Neuron (in vitro differentiated cells): ENCODE measurements around the gene CAMTA1.

ENCODE experiments used
- H2AFZ ChIP-seq: one replicate; pipeline ENCODE4 v1.6.1; 2013; ENCODE audit warnings: low read depth, mild to moderate bottlenecking, inconsistent platforms, low read length, moderate library complexity
- H3K27me3 ChIP-seq: one replicate; pipeline ENCODE4 v1.6.1; 2013; ENCODE audit warnings: low read length; ENCODE audit not compliant: insufficient read depth
- H3K36me3 ChIP-seq: one replicate; pipeline ENCODE4 v1.6.1; 2013; ENCODE audit warnings: low read length; ENCODE audit not compliant: insufficient read depth
- H3K4me1 ChIP-seq: one replicate; pipeline ENCODE4 v1.6.1; 2013; ENCODE audit warnings: low read length; ENCODE audit not compliant: insufficient read depth
- H3K4me3 ChIP-seq: 2 replicates; pipeline ENCODE4 v1.5.1; 2013; ENCODE audit warnings: mild to moderate bottlenecking, low read length, moderate library complexity
- H3K9me3 ChIP-seq: one replicate; pipeline ENCODE4 v1.6.1; 2013; ENCODE audit warnings: low read length

The CAMTA1 gene

GRCh38 chr1:6989212-6990159 lies 204.2 kb downstream of the CAMTA1 start:
- Histone ChIP-seq H2AFZ (no peak overlapping the region), H3K4me3 (no peak overlapping the region), H3K4me1 (peaks cover 11% of the 10 kb centered on the region), H3K9me3 (no peaks in the 10 kb centered on the region), H3K36me3 (no peaks in the 10 kb centered on the region), H3K27me3 (no peaks in the 10 kb centered on the region)

DNA sequence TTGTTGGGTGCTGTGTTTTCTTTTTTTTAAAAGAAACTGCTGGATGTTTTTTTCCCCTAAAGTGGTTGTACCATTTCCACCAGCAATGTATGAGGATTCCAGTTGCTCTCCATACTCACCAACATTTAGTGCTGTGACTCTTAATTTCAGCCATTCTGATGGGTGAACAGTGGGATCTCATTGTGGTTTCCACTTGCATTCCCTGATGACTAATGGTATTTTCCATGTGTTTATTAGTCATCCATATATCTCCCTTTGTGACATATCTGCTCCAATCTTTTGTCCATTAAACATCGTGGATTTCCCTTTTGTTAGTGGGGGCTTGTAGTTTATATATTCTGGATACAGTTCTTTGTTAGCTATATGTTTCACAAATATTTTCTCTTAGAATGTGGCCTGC lies 206.0 kb downstream of the CAMTA1 start:
- no peak overlapping the region for H2AFZ ChIP-seq
- H3K4me3 ChIP-seq: no peak overlapping the region
- H3K9me3 ChIP-seq: no peaks in the 10 kb centered on the region
- peaks cover 11% of the 10 kb centered on the region for H3K4me1 ChIP-seq
- H3K36me3 ChIP-seq: no peaks in the 10 kb centered on the region
- no peaks in the 10 kb centered on the region for H3K27me3 ChIP-seq

- no peaks in the 10 kb centered on the region for H3K9me3 ChIP-seq
- H3K4me1 ChIP-seq: no peaks in the 10 kb centered on the region
- no peak overlapping the region for H2AFZ ChIP-seq
- no peak overlapping the region for H3K4me3 ChIP-seq
- no peaks in the 10 kb centered on the region for H3K27me3 ChIP-seq
- H3K36me3 ChIP-seq: no peaks in the 10 kb centered on the region
Measured at GRCh38 chr1:6995789-6996188, 210.5 kb downstream of the CAMTA1 start.

DNA sequence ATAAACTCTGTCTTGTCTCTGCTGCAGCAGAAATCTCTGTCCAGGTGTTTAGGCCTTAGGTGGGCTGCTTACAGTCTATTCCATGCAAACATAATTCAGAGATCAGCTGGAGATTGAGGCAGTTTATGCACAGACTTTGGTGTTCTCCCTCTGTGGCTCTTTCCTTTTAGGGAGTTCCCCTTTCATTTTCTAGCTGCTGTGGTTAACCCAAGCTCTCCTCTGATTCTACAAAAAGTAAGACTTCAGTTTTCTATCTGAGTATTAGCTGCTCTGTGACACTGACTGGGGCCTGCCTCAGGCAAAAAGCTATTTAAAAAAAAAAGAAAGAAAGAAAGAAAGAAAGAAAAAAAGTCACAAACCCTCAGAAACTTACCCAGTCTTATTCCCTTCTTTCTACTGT lies 211.1 kb downstream of the CAMTA1 start:
- H2AFZ ChIP-seq: no peak overlapping the region
- H3K9me3 ChIP-seq: no peaks in the 10 kb centered on the region

GRCh38 chr1:6996866-6997265 lies 211.6 kb downstream of the CAMTA1 start:
- Histone ChIP-seq H3K4me3 (no peak overlapping the region), H3K4me1 (no peaks in the 10 kb centered on the region), H3K9me3 (no peaks in the 10 kb centered on the region), H3K27me3 (no peaks in the 10 kb centered on the region), H2AFZ (no peak overlapping the region), H3K36me3 (no peaks in the 10 kb centered on the region)

More for the DNA sequence above, 211.1 kb downstream of the CAMTA1 start:
- Histone ChIP-seq H3K4me3 (no peak overlapping the region), H3K27me3 (no peaks in the 10 kb centered on the region), H3K36me3 (no peaks in the 10 kb centered on the region), H3K4me1 (no peaks in the 10 kb centered on the region)

GRCh38 chr1:6998267-6998666 lies 213.0 kb downstream of the CAMTA1 start:
- Histone ChIP-seq H3K36me3 (no peaks in the 10 kb centered on the region), H3K27me3 (no peaks in the 10 kb centered on the region), H3K4me1 (no peaks in the 10 kb centered on the region), H2AFZ (no peak overlapping the region), H3K9me3 (no peaks in the 10 kb centered on the region), H3K4me3 (no peak overlapping the region)

- H3K4me1 ChIP-seq: no peaks in the 10 kb centered on the region
- no peaks in the 10 kb centered on the region for H3K27me3 ChIP-seq
- H2AFZ ChIP-seq: no peak overlapping the region
- no peaks in the 10 kb centered on the region for H3K9me3 ChIP-seq
- no peak overlapping the region for H3K4me3 ChIP-seq
- H3K36me3 ChIP-seq: no peaks in the 10 kb centered on the region
Measured at GRCh38 chr1:6999826-7000225, 214.6 kb downstream of the CAMTA1 start.

DNA sequence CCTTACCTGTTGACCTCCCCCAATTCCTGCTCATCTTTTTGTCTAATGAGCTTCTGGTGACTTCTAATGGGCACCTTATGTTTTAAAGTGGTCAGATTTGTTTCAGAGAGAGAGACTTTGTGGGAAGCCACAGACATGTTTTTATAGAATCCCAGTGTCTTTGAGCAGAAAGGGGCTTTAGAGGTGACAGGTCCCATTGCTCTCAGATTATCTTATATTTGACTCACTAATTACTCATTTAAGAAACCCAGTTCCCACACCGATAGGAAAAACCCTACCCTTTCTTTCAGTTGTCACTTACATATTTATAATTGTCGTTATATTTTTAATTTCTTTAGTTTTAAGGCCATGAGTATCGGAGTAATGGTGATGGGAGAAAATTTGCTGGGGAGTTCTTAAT lies 215.5 kb downstream of the CAMTA1 start:
- Histone ChIP-seq H3K36me3 (no peaks in the 10 kb centered on the region), H3K4me3 (no peak overlapping the region), H2AFZ (no peak overlapping the region), H3K9me3 (no peaks in the 10 kb centered on the region), H3K27me3 (no peaks in the 10 kb centered on the region), H3K4me1 (no peaks in the 10 kb centered on the region)

GRCh38 chr1:7002728-7003127 lies 217.5 kb downstream of the CAMTA1 start:
- Histone ChIP-seq H3K4me3 (no peak overlapping the region), H3K27me3 (peaks cover 2% of the 10 kb centered on the region), H3K4me1 (no peaks in the 10 kb centered on the region), H2AFZ (no peak overlapping the region), H3K36me3 (no peaks in the 10 kb centered on the region), H3K9me3 (no peaks in the 10 kb centered on the region)

- Histone ChIP-seq H3K9me3 (no peaks in the 10 kb centered on the region), H3K27me3 (peaks cover 10% of the 10 kb centered on the region), H2AFZ (no peak overlapping the region), H3K36me3 (no peaks in the 10 kb centered on the region), H3K4me3 (no peak overlapping the region), H3K4me1 (no peaks in the 10 kb centered on the region)
Measured at GRCh38 chr1:7003676-7004075, 218.4 kb downstream of the CAMTA1 start.

- Histone ChIP-seq H3K36me3 (no peaks in the 10 kb centered on the region), H3K4me3 (no peak overlapping the region), H3K9me3 (no peaks in the 10 kb centered on the region), H3K4me1 (no peaks in the 10 kb centered on the region), H3K27me3 (peaks cover 16% of the 10 kb centered on the region), H2AFZ (no peak overlapping the region)
Measured at GRCh38 chr1:7004181-7004580, 218.9 kb downstream of the CAMTA1 start.

GRCh38 chr1:7005762-7006161 lies 220.5 kb downstream of the CAMTA1 start:
- Histone ChIP-seq H3K4me1 (no peaks in the 10 kb centered on the region), H3K9me3 (no peaks in the 10 kb centered on the region), H3K27me3 (peaks cover 31% of the 10 kb centered on the region), H2AFZ (no peak overlapping the region), H3K36me3 (no peaks in the 10 kb centered on the region), H3K4me3 (no peak overlapping the region)

- no peak overlapping the region for H2AFZ ChIP-seq
- H3K9me3 ChIP-seq: no peaks in the 10 kb centered on the region
- H3K27me3 ChIP-seq: peaks cover 34% of the 10 kb centered on the region
Measured at GRCh38 chr1:7006996-7007871, 222.0 kb downstream of the CAMTA1 start.

More at GRCh38 chr1:7006996-7007871, 222.0 kb downstream of the CAMTA1 start:
- Histone ChIP-seq H3K4me1 (no peaks in the 10 kb centered on the region), H3K4me3 (no peak overlapping the region), H3K36me3 (no peaks in the 10 kb centered on the region)
